Hematopoietic multipotent progenitor cell treated with erythropoietin and hydrocortisone succinate and interleukin-3 and kit ligand, for 15 days (in vitro differentiated cells): ENCODE data around the gene DHX8.

Source experiments
- DNase-seq: peaks from one replicate; pipeline ENCODE4 v3.0.0-alpha.2; 2015; ENCODE audit warnings: low spot score

The DHX8 gene

DNA sequence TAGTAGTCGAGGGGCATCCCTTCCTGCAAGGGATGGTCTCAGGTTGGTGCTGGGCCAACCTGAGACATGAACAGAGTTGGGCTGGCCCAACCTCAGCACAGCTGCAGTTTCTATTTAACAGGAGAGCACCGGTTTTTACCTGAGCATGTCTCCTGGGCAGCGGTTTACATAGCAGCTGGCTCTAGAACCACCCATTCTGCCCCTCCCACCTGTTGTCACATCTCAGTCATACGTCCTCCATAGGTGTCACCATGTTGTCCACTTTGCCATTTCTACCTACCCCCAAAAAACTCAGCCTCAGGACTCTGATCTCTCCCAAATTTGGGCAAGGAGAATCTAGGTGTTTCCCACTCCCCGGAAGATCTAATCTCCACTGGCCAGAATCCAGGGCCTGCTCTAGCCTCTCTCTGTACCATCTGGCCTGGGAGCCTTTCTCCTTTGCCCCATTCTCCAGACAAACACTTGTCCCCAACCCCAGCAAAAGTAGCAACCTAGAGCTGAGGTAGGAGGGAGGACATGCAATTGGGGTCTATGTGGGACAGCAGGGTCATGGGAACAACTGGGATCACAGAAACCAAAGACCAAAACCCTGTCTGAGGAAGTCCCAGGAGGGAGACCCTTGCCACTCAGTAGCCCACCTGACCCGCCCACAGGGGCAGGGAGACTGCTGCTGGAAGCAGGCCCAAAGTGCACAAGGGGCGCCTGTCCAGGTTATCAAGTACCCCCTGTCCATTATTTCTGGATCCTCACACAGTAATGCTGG lies 43.3 kb downstream of the DHX8 start:
- DNase-seq = no peak

DNA sequence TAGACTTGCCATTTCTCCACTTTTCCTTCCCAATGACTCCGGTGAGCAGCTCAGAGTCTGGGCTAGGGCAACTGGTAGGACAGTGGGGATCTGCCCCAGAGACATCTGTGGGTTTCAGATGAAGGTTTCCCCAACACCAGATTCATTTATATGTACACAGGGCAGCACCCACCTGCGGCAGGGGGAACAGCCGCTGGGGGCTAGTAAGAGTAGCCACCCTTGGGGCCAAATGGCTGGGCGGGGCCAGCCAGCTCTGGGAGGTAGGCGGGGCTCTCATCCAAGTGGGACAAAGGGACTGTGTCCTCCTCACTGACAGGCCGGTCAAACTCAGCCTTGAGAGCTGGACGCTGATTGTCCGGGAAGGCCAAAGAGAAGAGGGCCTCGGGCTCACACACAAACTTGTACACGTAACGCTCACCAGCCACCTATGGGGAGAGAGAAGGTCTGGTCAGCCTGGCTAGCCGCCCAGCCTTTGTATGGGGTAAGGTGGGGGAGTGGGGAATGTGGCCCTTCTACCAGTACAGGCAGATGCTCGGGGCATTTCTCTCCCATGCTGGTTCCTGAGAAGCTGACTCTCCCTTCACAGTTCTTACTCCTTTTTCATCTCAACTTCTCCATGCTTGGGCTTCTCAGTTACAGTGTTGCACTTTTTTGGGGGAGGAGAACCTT lies 44.7 kb downstream of the DHX8 start:
- DNase-seq = no peak

DNA sequence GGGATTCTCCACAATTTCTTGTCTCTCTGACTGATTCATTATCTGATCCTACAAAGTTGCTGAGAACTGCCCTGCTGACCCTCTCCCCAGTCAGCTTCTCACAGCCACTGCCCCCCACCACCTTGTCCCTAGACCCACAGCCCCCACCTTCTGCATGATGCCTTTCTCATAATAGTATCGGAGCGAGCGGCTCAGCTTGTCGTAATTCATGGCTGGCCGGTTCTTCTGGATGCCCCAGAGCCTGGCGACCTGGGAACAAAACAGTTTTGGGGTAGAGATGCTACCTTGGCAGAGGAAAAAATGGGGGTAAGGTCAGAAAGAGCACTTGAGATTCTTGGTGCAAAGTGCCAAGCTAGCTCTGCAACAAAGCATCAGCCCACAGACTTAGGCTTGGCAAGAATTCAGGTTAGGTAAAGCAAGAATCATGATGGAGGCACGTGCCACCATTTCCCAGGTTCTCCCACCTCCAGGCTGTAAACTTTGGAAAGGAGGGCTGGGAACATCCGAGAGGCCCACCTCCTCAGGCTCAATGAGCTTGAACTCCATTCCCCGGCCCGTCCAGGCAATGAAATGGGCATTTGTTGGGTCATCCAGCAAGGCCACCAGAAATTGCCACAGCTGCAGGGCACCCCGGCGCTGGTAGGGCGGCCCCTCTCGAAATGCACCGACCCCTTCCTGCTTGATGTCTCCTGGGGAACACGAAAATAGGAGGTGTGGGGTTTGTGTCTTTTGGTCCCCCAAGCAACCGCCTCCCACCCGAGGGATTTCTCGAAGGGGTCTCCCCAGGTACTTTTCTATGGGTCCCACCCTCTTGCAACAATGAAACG lies 45.4 kb downstream of the DHX8 start:
- DNase-seq = no peak

DNA sequence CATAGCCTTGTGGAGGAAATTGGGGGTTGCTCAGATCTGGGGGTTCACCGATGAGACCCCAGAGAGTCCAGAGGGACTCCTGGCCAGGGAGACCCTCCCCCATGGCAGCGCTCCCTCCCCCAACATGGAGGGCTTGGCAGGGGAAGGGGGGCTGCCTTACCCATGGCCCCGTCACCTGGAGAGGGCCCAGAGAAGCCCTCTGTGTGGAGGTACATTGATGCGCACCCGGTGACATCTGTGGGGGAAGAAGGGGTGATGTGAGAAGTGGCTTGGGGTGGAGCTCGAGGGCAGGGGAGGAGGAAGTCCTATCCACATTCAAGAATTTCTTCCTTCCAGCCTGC lies 46.1 kb downstream of the DHX8 start:
- no peak for DNase-seq

DNA sequence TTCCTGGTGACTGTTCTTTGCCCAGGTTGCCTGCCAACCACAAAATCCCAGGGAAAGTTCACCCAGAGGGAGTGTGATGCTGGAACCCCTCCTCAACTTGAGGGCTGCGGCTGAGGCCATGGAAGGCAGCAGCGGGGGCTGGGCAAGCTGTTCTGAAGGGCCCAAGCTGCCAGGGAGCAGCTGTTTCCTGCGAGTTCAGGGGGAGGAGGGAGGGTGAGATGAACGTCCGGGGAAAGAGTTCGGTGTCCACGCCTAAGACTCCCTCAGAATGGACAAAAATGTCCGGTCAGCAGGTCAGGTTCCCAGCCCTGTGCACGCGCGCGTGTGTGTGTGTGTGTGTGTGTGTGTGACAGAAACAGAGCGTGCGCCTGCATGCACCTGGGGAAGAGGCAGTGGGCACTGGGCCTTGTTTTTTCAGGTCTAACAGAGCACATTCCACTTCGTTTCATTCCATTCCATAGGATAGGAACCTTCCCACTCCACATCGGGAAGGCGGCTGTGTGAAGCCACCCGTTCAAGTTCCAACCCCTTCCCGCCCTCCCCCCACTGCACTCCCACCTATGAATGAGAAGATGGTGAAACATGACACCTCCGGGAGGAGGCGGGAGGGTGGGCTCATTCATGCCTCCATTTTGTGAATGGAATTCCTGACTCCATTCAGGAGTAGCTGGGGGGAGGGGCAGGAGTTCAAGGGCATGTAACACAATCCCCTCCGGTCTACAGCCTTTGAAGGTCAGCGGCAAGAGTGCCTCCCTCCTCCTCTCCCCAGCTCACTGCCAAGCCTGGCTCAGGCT lies 46.7 kb downstream of the DHX8 start:
- no peak for DNase-seq

DNA sequence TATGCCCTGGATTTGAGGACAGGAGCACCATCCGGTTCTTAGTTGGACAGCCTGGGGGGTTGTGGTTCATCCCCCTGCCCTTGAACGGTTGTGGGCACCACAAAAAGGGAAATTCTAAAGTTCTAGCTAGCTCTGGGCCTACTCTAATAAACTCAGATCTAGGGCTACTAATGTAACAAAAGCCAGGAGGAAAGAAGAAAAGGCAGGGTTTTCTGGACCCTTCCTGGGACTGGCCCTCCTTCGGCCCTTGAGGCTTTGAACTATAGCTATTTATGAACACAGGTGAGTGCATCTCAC lies 47.3 kb downstream of the DHX8 start:
- no peak for DNase-seq

DNA sequence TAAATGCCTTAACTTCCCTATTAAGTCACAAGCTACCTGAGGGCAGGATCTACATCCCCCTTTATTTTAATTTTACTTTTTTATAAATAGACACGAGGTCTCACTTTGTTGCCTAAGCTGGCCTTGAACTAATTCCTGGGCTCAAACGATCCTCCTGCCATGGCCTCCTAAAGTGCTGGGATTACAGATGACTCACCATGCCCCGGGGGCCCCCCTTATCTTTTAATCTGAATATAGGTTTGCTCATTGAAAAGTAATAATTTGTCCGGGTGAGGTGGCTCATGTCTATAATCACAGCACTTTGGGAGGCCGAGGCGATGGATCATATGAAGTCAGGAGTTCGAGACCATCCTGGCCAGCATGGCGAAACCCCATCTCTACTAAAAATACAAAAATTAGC lies 48.2 kb downstream of the DHX8 start:
- no peak for DNase-seq

DNA sequence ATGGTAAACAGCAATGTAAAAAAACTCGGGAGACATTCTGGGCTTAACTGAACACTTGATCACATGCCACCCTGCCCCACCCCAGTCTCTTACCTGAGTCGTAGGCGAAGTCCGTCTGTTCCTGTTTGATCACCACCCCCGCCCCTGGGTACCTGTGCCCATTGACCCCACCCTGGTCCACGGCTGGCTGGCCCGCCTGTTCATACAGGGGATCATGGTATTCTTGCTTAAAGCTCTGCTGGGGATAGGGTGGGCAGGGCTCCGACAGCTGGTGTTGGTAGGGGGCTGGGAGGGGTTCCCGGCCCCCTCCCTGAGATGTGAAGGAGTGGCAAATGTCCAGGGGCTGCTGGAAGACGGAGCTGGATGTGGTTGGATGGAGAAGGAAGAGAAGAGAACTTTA lies 48.8 kb downstream of the DHX8 start:
- no peak for DNase-seq

DNA sequence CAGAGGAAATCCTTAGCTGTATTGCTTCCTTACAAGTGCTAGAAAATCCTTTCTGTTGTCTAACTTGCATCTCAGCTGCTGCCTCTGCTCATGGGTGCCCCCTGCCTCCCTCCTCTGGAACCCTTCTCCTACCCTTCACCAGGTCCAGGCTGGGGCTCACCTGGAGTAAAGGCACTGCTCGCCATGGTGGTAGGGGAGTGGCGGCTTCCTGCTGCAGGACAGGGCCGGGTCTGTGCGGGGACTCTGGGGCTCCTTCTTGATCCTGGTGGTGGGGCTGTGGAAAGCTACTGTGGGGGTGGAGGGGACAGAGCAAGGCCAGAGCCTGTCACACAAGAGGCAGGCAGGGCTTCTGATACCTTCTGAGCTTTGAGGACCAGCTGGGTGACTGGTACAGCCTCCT lies 49.9 kb downstream of the DHX8 start:
- no peak for DNase-seq

DNA sequence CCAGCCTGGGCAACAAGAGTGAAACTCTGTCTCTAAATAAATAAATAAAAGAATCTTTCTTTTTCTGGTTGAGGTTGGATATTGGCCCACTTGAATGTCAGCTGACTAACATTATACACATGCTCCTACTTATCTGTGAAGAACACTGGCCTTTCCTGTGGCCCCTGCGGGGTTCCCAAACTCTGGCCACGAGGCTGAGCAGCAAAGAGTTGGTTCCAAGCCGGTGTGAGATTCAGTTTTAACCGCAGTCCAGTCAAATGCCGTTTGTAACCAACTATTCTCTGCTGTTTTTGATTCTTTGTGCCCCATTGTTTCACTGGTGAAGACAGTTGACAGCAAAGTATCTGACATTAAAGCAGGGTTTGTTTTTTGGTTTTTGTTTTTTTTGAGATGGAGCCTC lies 51.1 kb downstream of the DHX8 start:
- no peak for DNase-seq

DNA sequence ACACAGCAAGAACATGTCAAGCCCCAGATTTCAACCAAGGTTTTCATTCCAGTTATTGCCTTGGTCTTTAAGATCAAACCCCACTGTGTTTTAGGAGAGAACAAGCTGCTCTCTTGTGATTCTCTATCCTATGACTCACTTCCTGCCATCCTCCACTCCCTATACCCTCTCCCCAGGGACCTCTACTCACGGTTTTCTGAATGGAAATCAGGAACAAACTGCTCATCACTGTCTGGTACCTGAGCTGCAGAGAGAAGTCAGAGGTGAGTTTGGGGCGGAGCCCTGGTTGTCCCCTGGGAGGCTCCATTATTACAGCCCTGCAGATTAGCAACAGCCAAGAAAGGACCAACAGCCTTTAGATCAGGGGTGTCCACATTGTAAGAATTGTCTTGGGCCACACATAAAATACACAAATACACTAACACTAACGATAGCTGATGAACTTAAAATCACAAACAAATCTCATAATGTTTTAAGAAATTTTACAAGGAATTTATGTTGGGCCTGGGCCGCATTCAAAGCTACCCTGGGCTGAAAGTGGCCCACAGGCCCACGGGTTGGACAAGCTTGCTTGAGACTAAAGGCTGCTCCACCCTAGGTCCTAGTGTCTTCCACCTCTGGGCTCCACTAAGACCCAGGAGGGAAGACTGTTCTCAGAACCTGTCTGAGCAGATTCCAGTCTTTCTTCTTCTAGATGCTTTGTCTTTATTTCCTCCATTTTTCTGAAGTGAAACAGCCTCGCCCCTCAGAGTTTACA lies 52.6 kb downstream of the DHX8 start:
- DNase-seq = no peak

DNA sequence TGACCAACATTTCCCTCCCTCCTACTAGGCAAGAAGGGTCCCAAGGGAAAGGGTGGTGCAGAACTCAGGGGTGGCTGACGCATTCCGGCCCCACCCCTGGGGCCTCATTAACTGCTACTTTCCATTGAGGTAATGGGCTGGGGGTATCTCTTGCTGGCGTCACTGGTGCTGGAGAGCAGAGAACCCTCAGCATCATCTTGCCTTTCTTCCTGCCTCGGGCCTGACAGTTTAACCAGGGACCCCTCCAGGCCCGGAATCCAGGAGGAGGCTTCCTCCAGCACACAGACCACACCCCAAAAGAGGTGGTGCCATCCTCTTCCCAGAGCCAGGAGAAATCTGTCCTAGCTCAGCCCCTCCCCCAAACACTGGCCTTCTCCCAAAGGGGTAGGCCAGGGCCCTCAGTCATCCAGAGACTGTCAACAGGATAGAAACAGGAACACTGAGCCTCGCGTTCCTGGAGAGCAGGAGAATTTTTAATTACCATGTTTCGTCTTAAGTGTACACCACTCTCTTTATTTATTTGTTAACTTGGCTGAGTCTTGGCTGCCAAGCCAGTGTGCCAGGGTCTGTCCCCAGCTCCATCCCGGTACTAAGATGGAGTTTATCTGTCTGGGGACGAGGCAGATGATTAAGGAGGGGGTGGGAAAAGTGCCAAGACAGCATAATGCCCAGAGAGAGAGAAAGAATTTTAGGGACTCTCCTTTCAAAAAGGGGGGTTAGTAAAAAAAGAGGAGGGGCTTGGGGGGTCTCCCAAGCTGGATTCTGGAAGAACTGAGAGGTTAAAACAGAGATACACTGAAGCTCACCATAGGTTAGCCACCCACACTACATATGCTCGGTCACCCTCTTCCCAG lies 57.3 kb downstream of the DHX8 start:
- DNase-seq = no peak

DNA sequence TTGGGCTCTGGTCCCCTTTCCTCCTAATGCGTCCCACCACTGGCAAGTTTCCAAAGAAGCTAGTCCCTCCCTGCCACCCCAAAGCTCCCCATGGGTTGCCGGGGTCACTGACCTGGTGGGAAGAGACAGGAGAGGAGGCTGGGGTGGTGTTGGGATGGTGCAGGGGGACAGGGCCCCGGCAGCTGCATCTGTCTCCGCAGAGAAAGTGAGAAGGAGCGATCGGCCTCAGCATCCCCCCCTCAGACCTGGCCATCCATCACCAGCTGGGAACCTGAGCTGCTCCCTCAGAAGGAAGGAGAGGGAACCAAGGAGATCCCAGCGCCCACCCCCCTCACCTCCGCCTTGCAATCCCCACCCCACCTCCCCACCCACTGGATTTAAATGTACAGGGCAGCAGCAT lies 59.1 kb downstream of the DHX8 start:
- no peak for DNase-seq

DNA sequence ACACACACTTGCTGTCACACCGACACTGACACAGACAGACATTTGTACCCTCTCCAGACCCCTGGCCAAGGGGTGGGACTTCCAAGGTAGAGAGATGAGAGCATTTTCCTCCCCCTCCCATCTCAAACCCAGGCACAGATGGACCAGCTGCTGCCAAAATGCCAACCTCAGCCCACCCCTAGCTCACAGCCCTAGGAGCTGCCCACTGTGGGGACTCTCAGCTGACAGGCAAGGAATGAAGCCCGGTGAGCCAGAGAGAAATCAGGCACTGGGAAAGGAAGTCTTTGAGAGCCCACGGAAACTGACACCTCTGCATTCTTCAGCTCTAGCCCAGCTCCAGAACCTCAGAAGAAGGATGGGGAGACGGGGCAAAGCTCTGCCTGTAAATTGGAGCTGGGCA lies 59.5 kb downstream of the DHX8 start:
- no peak for DNase-seq

DNA sequence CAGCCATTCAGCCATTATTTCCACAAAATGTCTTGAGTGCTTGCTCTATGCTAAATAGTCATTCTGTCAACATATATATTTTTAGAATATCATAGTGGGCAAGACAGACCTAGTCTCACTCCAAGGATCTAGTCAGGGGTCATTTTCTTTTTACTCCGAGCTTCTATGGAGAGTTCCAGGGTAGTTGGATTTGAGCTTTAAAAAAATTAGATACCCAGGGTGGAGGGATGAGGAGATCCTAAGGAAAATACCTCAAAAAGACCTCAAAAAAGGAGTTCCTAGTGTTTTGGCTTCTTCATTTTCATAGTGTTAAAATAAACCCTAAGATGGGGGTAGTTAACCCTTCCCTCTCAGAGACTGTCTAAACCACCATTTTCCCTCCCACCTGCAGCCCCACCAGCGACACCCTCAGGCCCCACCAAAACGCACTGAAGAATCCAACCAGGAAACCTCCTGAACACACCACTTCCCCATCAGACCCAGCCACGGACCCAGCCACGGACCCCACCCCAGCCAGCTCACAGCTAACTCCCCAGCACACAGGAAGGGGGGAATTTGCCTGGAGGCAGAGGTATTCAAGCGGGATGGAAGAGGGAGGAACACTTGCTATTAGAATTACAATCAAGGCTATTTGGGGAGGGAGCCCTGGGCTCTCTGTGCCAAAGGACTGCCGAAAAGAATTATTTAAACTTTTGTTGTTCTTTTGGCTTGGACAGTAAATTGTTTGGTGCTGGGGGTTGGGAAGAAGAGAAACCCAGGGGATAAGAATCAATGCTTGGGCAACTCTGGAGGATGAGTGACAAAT lies 60.2 kb downstream of the DHX8 start:
- DNase-seq = no peak

DNA sequence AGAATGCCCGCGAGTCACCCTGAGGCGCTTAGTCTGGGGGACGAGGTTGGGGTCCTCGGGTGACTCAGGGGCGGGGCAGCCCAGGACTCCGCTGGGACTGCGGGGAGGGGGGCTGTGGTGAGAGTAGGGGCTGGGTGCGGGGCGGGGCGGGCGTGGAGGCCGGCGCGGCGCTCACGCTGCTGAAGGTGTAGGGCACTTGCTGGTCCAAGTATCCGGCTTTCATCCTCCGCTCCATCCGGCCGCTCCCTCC lies 61.5 kb downstream of the DHX8 start:
- no peak for DNase-seq

DNA sequence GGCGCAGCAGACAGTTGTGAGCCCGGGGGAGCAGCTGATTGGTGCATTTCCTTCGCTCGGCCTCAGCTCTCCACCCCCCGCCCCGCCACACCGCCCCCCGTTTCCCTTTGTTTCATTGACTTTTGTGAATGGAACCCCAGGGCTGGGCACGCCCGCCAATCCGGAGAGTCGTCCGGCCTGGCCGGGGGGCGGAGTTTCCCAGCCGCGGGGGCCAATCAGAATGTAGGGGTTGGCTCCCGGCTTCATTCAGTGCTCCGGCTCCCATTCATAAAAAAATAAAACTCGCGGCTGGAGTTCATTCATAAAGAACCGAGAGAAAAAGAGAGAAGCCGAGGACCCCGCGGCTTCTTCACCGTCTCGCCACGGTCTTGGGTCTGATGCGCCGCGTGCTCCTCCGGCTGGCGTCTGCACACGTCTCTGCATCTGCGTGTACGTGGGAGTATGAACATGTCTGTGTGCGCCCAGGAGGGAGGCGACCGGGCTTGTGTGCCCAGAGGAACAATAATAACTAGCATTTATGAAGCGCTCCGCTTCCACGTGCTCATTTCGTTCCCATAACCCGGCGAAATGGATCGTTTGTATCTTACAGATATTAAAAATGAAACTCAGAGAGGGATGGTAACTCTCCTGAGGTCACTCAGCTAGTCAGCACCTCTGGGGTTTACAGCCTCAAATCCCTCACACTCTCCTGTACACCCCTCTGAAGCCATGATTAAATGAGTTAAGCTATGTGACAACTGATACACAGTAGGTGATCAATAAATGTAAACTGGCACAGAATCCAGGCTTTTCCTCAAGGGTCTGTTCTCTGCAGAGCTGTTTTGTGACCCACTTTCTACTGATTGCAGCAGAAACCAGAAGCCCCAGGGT lies 62.8 kb downstream of the DHX8 start, which contains the start of gene ETV4:
ETV4 (minus strand) TSS at position 22 of the 870 bp plus-strand sequence. CDS start 723 bp downstream, outside the sequence.
- peak; percentile 44 for DNase-seq

DNA sequence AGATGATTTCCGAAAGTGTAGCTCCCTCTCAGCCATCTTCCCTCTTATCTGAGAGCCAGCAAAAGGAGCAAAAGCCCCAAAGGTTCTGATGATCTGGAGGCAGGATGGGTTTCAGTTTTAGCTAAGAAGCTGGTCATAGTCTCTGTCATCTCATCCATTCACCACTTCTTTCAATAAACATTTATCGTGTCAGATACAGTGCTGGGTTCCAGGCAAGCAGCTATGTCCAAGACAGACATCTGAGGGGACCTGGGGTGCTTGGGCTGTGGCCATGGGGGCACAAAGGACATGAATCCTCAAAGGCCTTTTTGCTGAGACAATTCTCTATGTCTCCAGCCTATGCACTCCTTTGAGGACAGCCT lies 63.4 kb downstream of the DHX8 start:
- no peak for DNase-seq

DNA sequence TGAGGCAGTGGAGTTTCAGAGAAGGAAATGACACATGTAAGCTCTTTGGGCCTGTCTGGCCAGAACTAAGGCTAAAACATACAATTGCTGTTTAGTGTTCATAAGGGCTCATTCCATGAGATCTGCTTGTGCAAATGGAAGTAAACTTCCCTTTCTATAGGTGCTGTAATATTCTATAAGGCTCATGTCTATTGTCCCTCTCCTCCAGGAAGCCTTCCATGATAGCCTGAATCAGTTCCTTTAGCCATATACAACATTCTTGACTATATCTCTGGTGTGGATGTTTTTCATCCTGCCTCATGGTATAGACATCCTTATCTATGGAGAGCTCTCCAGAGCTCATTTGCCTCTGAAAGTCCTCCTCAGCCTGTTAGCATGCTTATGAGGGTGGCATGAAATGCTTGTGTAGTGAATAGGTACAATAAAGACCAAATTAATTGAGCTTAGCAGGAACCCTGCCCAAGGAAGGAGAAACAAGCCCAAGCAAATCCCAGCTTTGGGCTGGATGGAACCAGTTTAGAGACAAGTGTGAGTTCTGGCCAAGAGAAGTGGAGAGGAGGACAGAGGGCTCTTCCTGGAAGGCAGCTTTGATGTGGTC lies 64.0 kb downstream of the DHX8 start:
- DNase-seq = no peak
